ENCODE results near the gene CDH26.

DNA sequence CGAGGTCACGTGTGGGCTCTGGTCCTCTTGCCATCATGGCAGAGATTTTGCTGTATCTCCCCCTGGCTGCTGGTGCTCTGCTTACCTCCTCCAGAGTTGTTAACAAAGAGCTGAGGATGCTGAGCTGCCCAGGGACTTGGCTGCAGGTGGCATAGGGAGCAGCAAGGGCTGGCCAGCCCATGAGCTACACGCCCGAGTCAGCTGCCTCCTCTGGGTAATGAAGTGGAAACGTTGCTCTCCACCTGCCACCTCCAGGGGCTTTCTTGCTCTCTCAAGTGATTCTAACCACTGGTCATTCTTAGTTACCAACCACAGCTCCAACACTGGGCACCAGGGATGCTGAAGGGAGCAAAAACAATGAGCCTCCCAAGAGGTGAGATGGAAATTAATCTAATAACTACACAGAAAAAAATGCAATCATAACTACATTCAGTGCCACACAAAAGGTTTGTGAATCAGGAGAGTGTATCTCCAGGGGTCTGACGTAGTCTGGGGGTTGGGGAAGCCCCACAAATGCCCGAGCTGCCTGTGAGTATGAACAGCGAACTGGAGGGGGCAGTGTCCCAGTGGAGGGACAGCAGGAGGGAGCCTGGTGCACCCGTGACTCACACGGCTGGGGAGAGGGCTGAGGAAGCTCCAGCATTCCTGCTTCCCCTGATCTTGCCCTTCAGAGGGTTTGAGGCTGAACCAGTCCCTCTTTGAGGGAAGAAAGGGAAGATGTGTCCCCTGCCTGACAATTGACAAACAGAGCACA is 78.7 kb downstream of the CDH26 start:
- TF ChIP-seq USF1 (IDR thresholded peaks at IDR 0.05) (no peak), YY1 (IDR thresholded peaks at IDR 0.05; ENCODE audit: low read depth) (no peak), EP300 (IDR thresholded peaks at IDR 0.05; ENCODE audit: borderline replicate concordance) (no peak), CEBPB (IDR thresholded peaks at IDR 0.05) (no peak), ZBTB7A (IDR thresholded peaks at IDR 0.05; ENCODE audit: low read depth) (no peak)

All from Ishikawa (cell line).